Right lobe of liver (tissue), 4 donors: ENCODE measurements around the gene MKNK1.

Experiments used
- CTCF ChIP-seq, 4 donors: fragments of 200-600 bp in 3 of 4; fragments of 450-650 bp in 1 of 4; IDR thresholded peaks; one replicate each; pipeline versions ENCODE4 v1.5.1 to v1.8.0; 2016 to 2022; ENCODE audit warnings: antibody characterized with exemption in 4 of 4, mild to moderate bottlenecking in 2 of 4
- POLR2A ChIP-seq: fragments of 450-650 bp; IDR thresholded peaks from one replicate; pipeline ENCODE4 v1.6.1; 2017; ENCODE audit warnings: antibody characterized with exemption, mild to moderate bottlenecking
- donor health status: DM: no; HTN: no; CAD: no.
- donor health status: DM: no; HTN: no; CAD: no.
- donor health status: DM: no; HTN: yes; CAD: no.

DNA sequence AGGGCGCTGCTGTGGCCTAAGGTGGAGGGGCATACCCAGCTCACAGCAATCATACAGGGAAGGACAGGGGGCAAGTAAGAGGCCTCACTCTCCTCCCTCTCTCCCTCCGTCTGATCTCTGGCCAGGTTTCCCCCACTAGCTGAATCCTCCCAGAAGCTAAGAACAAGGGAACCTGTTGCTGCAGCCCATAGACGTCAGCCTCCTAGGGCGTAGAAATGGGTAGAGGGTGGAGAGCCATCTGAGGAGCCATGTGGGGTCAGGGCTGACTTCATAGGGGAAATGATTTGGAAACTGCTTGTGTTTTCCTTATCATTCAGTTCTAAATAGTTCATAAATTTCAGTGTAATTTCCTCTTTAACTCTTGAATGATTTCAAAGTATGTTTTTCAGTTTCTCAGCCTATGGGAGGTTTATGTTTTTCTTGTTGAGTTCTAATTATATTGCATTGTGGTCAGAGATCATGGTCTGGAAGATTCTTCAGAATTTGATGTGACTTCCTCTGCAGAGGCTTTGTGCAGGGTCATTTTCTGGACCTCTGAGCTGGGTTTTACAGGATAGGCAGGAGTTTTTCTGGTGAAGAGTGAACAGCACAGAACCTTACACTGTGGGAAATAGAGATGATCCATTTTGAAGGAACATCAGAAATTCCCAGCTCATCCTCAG is 14.8 kb upstream of the MKNK1 start:
- TF ChIP-seq CTCF (IDR thresholded peaks at IDR 0.05): no peak
- no peak for TF ChIP-seq POLR2A
